HepG2 (cell line): ENCODE results near the gene KAT2A. TPM values are rescaled to one million over a fixed set of nuclear protein-coding genes. Genes with fewer than 3 reads are reported as not detected.
A peak's percentile ranks its signal among the peaks of the same experiment; 100 is the strongest.

Source experiments
- AGO1 ChIP-seq: fragments of 200-400 bp; formaldehyde crosslinking; IDR thresholded peaks from 2 replicates; pipeline ENCODE4 v1.6.1; 2017; ENCODE audit warnings: mild to moderate bottlenecking, low read depth, low read length, moderate library complexity; ENCODE audit not compliant: poor library complexity, severe bottlenecking
- E2F2 ChIP-seq: sonication (generic); formaldehyde crosslinking; IDR thresholded peaks from 2 replicates; pipeline ENCODE4 v1.4.0; 2020; ENCODE audit warnings: missing genetic modification reagents, borderline replicate concordance
- GLMP ChIP-seq: sonication (generic); formaldehyde crosslinking; IDR thresholded peaks from 2 replicates; pipeline ENCODE4 v1.9.0; 2021; ENCODE audit warnings: missing genetic modification reagents, mild to moderate bottlenecking, borderline replicate concordance
- LRRFIP1 ChIP-seq: sonication (generic); formaldehyde crosslinking; conservative IDR thresholded peaks from 2 replicates; pipeline ENCODE4 v1.4.0; 2020; ENCODE audit warnings: missing genetic modification reagents
- TFE3 ChIP-seq: IDR thresholded peaks from 2 replicates; pipeline ENCODE4 v1.6.1; 2016
- ZBTB49 ChIP-seq: sonication (generic); formaldehyde crosslinking; IDR thresholded peaks from 2 replicates; pipeline ENCODE4 v1.4.0; 2020; ENCODE audit warnings: missing genetic modification reagents, borderline replicate concordance
- ZFX ChIP-seq: sonication (generic); formaldehyde crosslinking; IDR thresholded peaks from 2 replicates; pipeline ENCODE4 v1.4.0; 2020; ENCODE audit warnings: mild to moderate bottlenecking, low read depth, missing genetic modification reagents, moderate library complexity
- ZNF3 ChIP-seq: IDR thresholded peaks from 2 replicates; pipeline ENCODE4 v1.7.0; 2017; ENCODE audit warnings: inconsistent platforms
- ZNF326 ChIP-seq: sonication (generic); formaldehyde crosslinking; IDR thresholded peaks from 2 replicates; pipeline ENCODE4 v1.4.0; 2020; ENCODE audit warnings: missing genetic modification reagents, borderline replicate concordance
- ZNF609 ChIP-seq: sonication (generic); formaldehyde crosslinking; IDR thresholded peaks from 2 replicates; pipeline ENCODE4 v1.4.0; 2020; ENCODE audit warnings: mild to moderate bottlenecking, missing genetic modification reagents, borderline replicate concordance
- ZNF749 ChIP-seq: sonication (generic); formaldehyde crosslinking; IDR thresholded peaks from 2 replicates; pipeline ENCODE4 v1.8.0; 2022; ENCODE audit warnings: mild to moderate bottlenecking, missing genetic modification reagents, moderate library complexity, borderline replicate concordance
- polyA plus RNA-seq, 8 experiments: library from polyadenylated mRNA; depleted of rRNA in 3 of 8; stranded (reverse) in 7 of 8; unstranded in 1 of 8; fragments of >200 nt; fragmentation: Illumina TruSeq in 4 of 8; extraction: Trizol in 4 of 8; gene quantifications; 2 replicates each; pipeline versions ENCODE4 v1.2.1 to v1.2.3, GENCODE V29; 2011 to 2016; ENCODE audit warnings: low read depth in 4 of 8, missing spikeins in 1 of 8, mixed read lengths in 1 of 8; ENCODE audit not compliant: insufficient read depth in 1 of 8
- total RNA-seq, 5 experiments: library from RNA; depleted of rRNA; stranded (reverse); fragments of >200 nt; fragmentation: Illumina TruSeq; extraction: Trizol; gene quantifications; 2 replicates each; pipeline ENCODE4 v1.2.3, GENCODE V29; 2016; ENCODE audit warnings: low read depth in 1 of 5

The KAT2A gene
- total and polyA plus RNA-seq, 2 of the 13 experiments (the other 11 are each of a cell fraction or from before 2014, with no cell fraction given): 29.1 to 90.4 TPM

- TF ChIP-seq GLMP (CRISPR knock-in tag): no peak
- TF ChIP-seq ZNF609: peak; percentile 52; the same call in 1 of the 2 replicates
- TF ChIP-seq TFE3 (CRISPR knock-in tag): peak; percentile 84
- TF ChIP-seq AGO1: no peak
- TF ChIP-seq ZNF749 (CRISPR knock-in tag): no peak
- peak; percentile 40; the same call in 1 of the 2 replicates for TF ChIP-seq ZFX (CRISPR knock-in tag)
- no peak for TF ChIP-seq ZNF326
- TF ChIP-seq ZNF3: no peak
- no peak for TF ChIP-seq ZBTB49 (CRISPR knock-in tag)
- TF ChIP-seq E2F2: no peak
- TF ChIP-seq LRRFIP1: no peak
Measured at GRCh38 chr17:42135664-42136653, 14.8 kb upstream of the KAT2A start (continued).
